ENCODE data around the gene SPART. TPM values are rescaled to one million over a fixed set of nuclear protein-coding genes. Genes with fewer than 3 reads are reported as not detected.

The SPART gene, protein sequence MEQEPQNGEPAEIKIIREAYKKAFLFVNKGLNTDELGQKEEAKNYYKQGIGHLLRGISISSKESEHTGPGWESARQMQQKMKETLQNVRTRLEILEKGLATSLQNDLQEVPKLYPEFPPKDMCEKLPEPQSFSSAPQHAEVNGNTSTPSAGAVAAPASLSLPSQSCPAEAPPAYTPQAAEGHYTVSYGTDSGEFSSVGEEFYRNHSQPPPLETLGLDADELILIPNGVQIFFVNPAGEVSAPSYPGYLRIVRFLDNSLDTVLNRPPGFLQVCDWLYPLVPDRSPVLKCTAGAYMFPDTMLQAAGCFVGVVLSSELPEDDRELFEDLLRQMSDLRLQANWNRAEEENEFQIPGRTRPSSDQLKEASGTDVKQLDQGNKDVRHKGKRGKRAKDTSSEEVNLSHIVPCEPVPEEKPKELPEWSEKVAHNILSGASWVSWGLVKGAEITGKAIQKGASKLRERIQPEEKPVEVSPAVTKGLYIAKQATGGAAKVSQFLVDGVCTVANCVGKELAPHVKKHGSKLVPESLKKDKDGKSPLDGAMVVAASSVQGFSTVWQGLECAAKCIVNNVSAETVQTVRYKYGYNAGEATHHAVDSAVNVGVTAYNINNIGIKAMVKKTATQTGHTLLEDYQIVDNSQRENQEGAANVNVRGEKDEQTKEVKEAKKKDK
- polyA plus RNA-seq, result 45.3 and 52.4 TPM in 2 replicates
- 35.1 and 47.0 TPM in 2 replicates for polyA minus RNA-seq

DNA sequence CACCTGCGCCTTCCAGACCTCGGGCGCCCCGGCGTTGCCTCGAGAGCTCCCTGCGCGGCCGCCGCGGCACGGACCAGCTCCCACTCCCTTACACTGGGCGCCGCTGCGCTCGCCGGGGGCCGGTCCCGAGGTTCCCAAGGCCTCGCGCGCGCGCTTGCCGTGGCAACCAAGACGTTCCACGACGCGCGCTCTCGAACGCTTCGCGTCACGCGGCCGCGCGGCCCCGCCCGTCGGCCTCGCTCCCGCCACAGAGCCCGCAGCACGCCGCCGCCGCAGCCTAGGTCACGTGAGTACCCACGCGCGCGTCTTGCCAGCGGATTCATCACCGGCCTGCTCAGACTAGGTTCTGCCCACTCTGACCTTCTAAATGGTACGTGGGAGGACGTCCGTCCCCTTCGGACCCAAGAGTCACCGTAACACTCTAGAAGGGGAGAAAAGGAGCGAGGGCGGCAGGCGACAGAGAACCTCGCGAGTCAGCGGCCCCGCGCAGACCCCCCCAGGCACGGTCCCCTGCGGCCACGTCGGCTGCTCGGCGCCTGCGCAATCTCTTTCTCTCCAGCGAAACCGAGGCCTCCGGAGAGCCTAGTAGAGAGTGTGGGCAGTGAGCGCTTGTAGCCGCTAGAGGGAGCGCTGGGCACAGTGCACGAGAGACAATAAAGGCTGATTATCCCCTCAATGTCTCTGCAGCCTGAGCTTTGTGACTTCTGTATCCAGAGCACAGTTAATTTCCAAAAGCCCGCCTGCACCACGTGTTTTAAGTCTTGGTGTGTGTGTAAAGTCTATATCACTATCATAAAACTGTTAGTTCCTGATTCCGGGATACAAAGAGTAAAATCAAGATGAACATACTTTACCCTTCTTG is at the start of gene SPART:
Gene SPART (minus strand): TSS at position 173 of the 862 bp plus-strand sequence. CDS start 10,564 bp downstream, outside the sequence.
- peaks cover 31% of the 10 kb centered on the region for H3K79me2 ChIP-seq (replicated peaks; ENCODE audit: insufficient read depth, low read length)
- H3K4me3 ChIP-seq (ENCODE audit: low read length), result peak within 1 kb of the TSS; percentile 83
- no peaks in the 10 kb centered on the region for H4K20me1 ChIP-seq (ENCODE audit: insufficient read depth)
- H3K27me3 ChIP-seq (ENCODE audit: insufficient read depth, low read depth, low read length), result no peaks in the 10 kb centered on the region
- no peaks in the 10 kb centered on the region for H3K9me2 ChIP-seq (ENCODE audit: insufficient read depth, low read length)
- H3F3A ChIP-seq (ENCODE audit: insufficient read depth, low read length, poor library complexity, severe bottlenecking), result no peaks in the 10 kb centered on the region
- H3K9ac ChIP-seq (ENCODE audit: low read length), result peak within 1 kb of the TSS; percentile 91
- no peaks in the 10 kb centered on the region for H3K9me3 ChIP-seq (ENCODE audit: low read length)
- H2AFZ ChIP-seq (ENCODE audit: low read depth, low read length), result peak within 1 kb of the TSS; percentile 74
- no peaks in the 10 kb centered on the region for H3K36me3 ChIP-seq (ENCODE audit: insufficient read depth, low read length)
- peak within 1 kb of the TSS; percentile 92 for H3K27ac ChIP-seq (ENCODE audit: low read length)
- H3K4me2 ChIP-seq (ENCODE audit: low read length), result peak within 1 kb of the TSS; percentile 83
- TF ChIP-seq, protein P1, sequence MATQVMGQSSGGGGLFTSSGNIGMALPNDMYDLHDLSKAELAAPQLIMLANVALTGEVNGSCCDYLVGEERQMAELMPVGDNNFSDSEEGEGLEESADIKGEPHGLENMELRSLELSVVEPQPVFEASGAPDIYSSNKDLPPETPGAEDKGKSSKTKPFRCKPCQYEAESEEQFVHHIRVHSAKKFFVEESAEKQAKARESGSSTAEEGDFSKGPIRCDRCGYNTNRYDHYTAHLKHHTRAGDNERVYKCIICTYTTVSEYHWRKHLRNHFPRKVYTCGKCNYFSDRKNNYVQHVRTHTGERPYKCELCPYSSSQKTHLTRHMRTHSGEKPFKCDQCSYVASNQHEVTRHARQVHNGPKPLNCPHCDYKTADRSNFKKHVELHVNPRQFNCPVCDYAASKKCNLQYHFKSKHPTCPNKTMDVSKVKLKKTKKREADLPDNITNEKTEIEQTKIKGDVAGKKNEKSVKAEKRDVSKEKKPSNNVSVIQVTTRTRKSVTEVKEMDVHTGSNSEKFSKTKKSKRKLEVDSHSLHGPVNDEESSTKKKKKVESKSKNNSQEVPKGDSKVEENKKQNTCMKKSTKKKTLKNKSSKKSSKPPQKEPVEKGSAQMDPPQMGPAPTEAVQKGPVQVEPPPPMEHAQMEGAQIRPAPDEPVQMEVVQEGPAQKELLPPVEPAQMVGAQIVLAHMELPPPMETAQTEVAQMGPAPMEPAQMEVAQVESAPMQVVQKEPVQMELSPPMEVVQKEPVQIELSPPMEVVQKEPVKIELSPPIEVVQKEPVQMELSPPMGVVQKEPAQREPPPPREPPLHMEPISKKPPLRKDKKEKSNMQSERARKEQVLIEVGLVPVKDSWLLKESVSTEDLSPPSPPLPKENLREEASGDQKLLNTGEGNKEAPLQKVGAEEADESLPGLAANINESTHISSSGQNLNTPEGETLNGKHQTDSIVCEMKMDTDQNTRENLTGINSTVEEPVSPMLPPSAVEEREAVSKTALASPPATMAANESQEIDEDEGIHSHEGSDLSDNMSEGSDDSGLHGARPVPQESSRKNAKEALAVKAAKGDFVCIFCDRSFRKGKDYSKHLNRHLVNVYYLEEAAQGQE (IDR thresholded peaks at IDR 0.05; ENCODE audit: borderline replicate concordance), result peak; percentile 75
- TF ChIP-seq RAD21 (conservative IDR thresholded peaks at IDR 0.05) (peak; percentile 91), EP300 (conservative IDR thresholded peaks at IDR 0.05; ENCODE audit: poor library complexity, severe bottlenecking) (peak; percentile 77), POLR2AphosphoS5 (IDR thresholded peaks at IDR 0.05) (peak; percentile 77), MXI1 (conservative IDR thresholded peaks at IDR 0.05; ENCODE audit: poor library complexity, severe bottlenecking) (peak; percentile 87), TAF1 (IDR thresholded peaks at IDR 0.05; ENCODE audit: low read depth) (peak; percentile 77), SMC3 (conservative IDR thresholded peaks at IDR 0.05; ENCODE audit: poor library complexity) (peak; percentile 88), EZH2 (IDR thresholded peaks at IDR 0.05; ENCODE audit: borderline replicate concordance, insufficient read depth, low read length, poor library complexity, severe bottlenecking) (no peak)
- TF ChIP-seq, protein P2, sequence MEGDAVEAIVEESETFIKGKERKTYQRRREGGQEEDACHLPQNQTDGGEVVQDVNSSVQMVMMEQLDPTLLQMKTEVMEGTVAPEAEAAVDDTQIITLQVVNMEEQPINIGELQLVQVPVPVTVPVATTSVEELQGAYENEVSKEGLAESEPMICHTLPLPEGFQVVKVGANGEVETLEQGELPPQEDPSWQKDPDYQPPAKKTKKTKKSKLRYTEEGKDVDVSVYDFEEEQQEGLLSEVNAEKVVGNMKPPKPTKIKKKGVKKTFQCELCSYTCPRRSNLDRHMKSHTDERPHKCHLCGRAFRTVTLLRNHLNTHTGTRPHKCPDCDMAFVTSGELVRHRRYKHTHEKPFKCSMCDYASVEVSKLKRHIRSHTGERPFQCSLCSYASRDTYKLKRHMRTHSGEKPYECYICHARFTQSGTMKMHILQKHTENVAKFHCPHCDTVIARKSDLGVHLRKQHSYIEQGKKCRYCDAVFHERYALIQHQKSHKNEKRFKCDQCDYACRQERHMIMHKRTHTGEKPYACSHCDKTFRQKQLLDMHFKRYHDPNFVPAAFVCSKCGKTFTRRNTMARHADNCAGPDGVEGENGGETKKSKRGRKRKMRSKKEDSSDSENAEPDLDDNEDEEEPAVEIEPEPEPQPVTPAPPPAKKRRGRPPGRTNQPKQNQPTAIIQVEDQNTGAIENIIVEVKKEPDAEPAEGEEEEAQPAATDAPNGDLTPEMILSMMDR (IDR thresholded peaks at IDR 0.05; ENCODE audit: poor library complexity, severe bottlenecking), result peak; percentile 99

DNA sequence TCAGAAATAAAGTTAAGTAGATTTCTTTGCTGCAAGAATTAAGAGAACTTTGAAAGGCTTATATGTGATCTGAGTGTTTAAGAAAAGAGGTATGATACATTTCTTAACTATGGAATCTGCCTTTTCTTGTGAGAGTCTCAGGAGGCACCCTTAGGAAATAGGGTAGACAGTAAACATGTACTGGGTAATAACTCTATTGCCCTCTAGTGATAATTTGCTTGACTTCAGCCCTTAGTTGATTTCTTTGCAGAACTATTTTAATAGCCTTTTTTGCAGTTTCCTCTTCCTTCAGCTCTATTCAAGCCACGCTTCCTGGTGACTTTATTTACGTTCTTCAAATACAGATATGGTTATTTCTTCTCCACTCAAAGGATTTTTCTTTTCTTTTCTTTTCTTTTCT is 49.1 kb upstream of the SPART start:
- no peak overlapping the region for H3K4me2 ChIP-seq (ENCODE audit: low read length)
- no peak overlapping the region for H2AFZ ChIP-seq (ENCODE audit: low read depth, low read length)
- H3K27ac ChIP-seq (ENCODE audit: low read length), result no peak overlapping the region
- H3K36me3 ChIP-seq (ENCODE audit: insufficient read depth, low read length), result no peaks in the 10 kb centered on the region
- no peak overlapping the region for H3K4me3 ChIP-seq (ENCODE audit: low read length)
- H3K79me2 ChIP-seq (replicated peaks; ENCODE audit: insufficient read depth, low read length), result no peaks in the 10 kb centered on the region
- no peak overlapping the region for H3K9ac ChIP-seq (ENCODE audit: low read length)
- no peaks in the 10 kb centered on the region for H4K20me1 ChIP-seq (ENCODE audit: insufficient read depth)
- TF ChIP-seq RAD21 (conservative IDR thresholded peaks at IDR 0.05) (no peak), MXI1 (conservative IDR thresholded peaks at IDR 0.05; ENCODE audit: poor library complexity, severe bottlenecking) (no peak), EP300 (conservative IDR thresholded peaks at IDR 0.05; ENCODE audit: poor library complexity, severe bottlenecking) (no peak), POLR2AphosphoS5 (IDR thresholded peaks at IDR 0.05) (no peak), SMC3 (conservative IDR thresholded peaks at IDR 0.05; ENCODE audit: poor library complexity) (peak; percentile 46), TAF1 (IDR thresholded peaks at IDR 0.05; ENCODE audit: low read depth) (no peak), EZH2 (IDR thresholded peaks at IDR 0.05; ENCODE audit: borderline replicate concordance, insufficient read depth, low read length, poor library complexity, severe bottlenecking) (no peak)
- TF ChIP-seq, protein P2 (IDR thresholded peaks at IDR 0.05; ENCODE audit: poor library complexity, severe bottlenecking), result no peak
- no peaks in the 10 kb centered on the region for H3F3A ChIP-seq (ENCODE audit: insufficient read depth, low read length, poor library complexity, severe bottlenecking)
- no peaks in the 10 kb centered on the region for H3K27me3 ChIP-seq (ENCODE audit: insufficient read depth, low read depth, low read length)
- no peaks in the 10 kb centered on the region for H3K9me3 ChIP-seq (ENCODE audit: low read length)
- H3K9me2 ChIP-seq (ENCODE audit: insufficient read depth, low read length), result no peaks in the 10 kb centered on the region

All from neural cell (in vitro differentiated cells).